GM10266 (cell line): ENCODE data around the gene PHACTR3.

Source experiments
- DNase-seq: peaks from one replicate; pipeline ENCODE4 v3.0.0; 2012; ENCODE audit errors: extremely low spot score
- TF ChIP-seq, protein P1 (sequence below): IDR thresholded peaks from 2 replicates; pipeline ENCODE4 v1.5.1; 2012; ENCODE audit warnings: mild to moderate bottlenecking, low read depth; ENCODE audit not compliant: control insufficient read depth, insufficient read depth; ENCODE audit errors: missing control alignments

Gene PHACTR3

DNA sequence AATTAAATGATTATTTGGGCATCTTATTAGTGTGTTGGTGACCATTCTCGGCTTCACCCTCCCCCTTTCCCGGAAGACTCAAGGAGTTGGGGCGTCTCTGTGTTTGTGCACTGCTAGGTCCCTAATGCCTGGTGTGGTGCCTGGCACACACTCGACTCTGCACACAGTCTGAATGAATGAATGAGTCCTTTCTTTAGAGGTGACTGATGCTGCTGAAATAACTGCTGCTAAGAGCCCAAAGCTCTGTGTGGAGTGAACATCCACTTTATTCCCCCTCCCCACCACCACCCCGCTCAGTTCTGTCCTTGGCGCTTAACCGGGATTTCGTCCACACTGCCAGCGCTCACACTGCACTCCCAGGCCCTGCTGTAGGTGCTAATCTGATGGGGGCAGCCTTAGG is 1.2 kb upstream of the PHACTR3 start:
- TF ChIP-seq, protein P1, sequence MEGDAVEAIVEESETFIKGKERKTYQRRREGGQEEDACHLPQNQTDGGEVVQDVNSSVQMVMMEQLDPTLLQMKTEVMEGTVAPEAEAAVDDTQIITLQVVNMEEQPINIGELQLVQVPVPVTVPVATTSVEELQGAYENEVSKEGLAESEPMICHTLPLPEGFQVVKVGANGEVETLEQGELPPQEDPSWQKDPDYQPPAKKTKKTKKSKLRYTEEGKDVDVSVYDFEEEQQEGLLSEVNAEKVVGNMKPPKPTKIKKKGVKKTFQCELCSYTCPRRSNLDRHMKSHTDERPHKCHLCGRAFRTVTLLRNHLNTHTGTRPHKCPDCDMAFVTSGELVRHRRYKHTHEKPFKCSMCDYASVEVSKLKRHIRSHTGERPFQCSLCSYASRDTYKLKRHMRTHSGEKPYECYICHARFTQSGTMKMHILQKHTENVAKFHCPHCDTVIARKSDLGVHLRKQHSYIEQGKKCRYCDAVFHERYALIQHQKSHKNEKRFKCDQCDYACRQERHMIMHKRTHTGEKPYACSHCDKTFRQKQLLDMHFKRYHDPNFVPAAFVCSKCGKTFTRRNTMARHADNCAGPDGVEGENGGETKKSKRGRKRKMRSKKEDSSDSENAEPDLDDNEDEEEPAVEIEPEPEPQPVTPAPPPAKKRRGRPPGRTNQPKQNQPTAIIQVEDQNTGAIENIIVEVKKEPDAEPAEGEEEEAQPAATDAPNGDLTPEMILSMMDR: no peak
- no peak for DNase-seq

DNA sequence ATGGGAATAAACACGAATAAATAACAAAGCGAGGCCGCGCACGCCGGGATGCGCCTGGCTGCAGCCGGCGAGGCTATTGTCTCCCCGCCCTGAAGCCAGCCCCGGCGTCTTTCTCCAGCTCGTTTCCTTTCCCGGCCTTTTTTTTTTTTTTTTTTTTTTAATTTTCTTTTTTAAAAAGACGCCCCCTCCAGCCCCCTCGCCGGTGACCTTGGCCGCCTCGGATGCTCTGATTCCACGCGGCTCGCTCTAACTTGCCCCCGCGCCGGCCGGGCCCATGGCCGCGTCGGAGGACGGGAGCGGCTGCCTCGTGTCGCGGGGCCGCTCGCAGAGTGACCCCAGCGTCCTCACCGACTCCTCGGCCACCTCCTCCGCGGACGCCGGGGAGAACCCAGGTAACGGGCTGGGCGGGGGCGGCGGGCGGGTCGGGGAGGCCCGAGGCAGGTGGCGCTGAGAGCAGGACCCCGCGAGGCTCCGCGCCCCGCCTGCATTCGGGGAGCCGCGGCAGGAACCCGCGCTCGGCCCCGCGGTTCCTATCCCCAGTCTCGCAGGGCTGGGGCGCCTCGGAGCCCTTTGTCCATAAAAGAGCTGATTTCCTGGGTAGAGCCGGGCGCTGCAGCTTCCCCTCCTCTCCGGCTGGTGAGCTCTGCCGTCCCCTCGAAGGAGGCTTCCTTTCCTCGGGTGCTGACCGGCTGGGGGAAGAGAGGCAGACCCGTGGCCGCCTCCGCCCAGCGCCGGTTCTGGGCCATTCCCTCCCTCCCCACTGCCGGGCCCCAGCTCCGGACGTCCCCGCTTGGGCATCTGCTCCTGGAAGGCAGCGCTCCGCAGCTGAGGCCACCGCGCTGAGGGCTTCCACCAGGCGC is 631 bp downstream of the PHACTR3 start:
- TF ChIP-seq, protein P1: no peak
- DNase-seq: no peak

DNA sequence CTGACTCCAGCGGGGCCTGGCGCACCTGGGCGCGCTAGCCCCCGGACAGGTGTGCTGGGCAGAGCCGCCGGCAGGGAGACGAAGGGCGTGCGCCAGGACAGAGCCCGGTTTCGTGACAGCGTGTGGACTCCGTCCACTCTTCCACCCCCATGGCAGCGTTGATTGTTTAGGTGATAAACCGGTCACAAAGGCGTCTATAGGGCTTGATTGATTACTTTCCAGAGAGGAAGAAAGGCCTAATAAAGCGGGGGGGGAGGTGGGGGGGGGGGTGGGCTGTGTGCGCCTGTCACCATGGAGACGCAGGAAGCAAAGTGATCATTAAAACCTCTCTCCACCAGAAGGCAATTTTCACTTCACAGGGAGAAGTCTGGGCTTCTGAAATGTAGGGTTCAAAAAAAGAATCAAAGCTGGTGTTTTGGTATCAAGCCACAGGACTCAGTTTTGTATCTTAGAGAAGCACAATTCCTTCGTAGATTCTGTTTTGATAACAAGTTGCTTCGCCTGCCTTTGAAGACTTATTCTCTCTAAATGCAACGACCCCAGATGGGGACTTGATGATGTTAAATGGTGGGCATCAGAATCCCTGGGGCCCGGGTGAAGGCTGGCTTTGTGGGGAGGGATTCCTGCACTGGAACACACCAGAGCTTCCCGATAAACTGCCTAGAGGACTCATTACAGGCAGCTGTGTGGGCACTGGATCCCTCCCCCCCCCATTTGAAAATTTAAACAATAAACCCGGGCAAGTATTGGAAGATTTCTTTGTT is 1.4 kb downstream of the PHACTR3 start:
- no peak for DNase-seq
- TF ChIP-seq, protein P1: no peak

DNA sequence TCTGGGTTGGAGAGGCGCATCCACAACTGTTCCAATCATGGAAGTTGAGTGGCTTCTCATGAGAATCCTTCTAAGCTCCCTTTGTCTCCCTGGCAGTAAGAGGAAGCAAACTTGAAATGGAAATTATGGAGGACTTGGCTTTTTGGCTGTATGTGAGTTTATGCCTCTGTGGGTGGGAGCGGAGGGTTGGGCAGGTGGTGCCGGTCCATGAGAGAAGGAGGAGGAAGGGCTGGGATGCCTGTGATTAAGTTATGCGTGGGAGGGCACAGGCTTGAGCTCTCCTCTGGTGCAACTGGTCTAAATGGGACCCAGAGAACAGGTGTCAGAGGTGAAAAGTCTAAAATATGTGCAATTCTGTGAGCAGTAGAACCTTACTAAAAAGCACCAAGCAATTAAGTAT is 2.2 kb downstream of the PHACTR3 start:
- TF ChIP-seq, protein P1: no peak
- no peak for DNase-seq

DNA sequence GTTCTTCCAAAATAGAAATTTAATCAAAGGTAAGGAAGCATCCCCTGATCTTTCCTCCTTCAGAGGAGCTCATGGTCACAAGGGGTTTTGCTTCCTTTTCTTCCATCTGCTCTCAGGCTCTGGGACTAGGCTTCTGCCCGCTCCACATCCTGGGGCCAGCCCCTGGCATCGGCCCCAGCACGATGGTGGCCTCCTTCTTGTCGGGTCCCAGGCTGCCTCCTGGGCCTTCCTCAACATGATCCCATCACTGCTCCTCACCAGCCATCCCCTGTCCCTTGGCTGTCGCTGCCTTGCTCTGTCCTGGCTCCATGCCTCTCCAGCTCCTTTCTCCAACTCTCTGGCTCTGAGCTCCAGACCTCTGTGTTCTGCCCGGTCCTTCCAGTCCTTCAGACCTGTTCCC is 4.1 kb downstream of the PHACTR3 start:
- DNase-seq: no peak
- TF ChIP-seq, protein P1: no peak

DNA sequence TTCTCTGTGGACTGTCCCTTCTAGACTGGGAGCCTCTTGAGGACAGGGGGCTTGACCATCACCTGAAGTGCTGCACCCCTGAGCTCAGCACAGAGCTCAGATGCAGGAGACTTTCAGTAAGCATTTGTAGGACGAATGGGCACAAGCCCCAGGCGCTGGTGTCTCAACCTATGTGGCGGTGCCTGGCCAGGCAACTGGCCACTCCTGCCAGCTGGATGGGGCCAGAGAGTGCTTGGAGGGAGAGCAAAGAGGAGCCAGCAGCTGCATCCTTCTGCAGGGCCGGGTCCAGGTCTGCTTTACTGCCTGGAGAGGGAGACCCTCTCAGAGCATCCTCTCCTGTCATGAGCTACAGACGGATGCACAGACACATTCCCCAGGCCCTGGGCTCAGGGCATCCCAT is 4.5 kb downstream of the PHACTR3 start:
- no peak for DNase-seq
- TF ChIP-seq, protein P1: no peak

DNA sequence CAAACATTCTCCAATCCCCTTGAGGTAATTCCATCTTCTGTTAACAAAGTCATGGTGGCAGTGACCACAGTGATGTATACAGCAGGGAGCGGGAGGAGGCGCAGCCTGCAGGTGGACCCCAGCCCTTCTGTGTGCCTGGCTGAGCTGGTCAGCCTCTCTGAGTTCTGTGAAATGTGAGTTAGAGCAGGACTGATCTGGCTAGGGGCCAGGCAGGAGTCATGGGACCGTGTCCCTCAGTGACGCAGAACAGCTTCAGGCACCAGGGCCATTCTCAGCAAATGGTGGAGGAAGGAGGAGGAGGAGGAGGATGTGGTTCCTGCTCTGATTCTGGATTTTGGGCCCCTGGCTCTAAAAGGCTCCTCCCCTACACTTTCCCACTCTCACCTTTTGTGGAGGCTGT is 6.9 kb downstream of the PHACTR3 start:
- TF ChIP-seq, protein P1: no peak

More for the DNA sequence above, 6.9 kb downstream of the PHACTR3 start:
- no peak for DNase-seq
